NOMO-1 treated with dmso at 0.1 percent for 144 hours (cell line): Measurements from ENCODE around the gene NGEF.

Source experiments
- DNase-seq: peaks from one replicate; lab custom pipeline; 2025; ENCODE audit not compliant: unreplicated experiment; lab: John Stamatoyannopoulos, UW

The NGEF gene

DNA sequence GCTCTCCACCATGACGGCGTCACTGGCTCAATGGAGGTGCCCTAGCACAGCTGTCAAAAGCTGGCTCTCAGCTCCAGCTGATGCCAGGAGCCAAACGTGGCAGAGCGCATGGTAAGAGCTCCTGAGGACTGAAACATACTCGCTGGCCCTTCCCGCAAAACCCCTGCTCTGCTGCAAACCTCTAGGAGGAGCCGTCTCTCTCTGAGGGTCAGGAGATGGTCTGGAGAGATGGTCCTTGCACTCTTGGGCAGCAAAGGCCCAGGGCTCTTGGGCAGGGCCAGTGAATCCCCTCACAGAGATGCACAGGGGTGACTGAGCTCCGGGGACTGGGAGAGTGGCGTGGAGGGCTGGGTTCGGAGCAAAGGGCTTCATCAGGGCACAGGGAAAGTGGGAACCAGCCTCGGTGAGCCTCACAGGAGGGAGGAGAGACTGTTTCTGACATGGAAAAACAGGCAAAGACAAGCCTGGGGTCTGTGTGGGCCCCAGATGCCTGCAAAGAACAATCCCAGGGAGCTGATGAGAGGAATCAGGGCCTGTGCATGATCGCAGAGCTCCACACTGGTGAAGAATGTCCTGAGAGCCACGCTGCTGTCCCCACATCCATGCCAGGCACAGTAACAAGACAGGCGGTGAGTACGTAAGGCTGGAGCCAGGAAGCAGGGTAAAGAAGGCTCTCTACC, 125.7 kb downstream of the NGEF start:
- DNase-seq = no peak

DNA sequence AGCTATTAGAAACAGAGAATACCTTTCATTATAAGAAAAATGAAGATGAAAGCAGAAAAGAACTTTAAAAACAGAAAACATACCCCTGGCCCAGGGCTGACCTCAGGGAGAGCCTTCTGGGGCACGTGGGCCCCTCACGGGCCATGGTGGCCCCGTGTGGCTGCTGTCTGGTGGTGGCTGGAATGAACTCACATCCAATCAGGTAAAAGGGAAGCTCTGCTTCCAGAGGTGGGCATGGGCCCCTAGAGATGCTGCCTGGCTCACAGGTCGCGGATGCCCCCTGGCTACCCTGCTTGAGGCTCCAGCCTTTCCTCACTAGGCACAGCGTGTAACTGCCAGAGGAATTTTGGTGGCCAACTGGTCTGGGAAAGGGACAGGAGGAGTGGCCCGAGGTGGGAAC, 126.4 kb downstream of the NGEF start:
- DNase-seq = no peak

DNA sequence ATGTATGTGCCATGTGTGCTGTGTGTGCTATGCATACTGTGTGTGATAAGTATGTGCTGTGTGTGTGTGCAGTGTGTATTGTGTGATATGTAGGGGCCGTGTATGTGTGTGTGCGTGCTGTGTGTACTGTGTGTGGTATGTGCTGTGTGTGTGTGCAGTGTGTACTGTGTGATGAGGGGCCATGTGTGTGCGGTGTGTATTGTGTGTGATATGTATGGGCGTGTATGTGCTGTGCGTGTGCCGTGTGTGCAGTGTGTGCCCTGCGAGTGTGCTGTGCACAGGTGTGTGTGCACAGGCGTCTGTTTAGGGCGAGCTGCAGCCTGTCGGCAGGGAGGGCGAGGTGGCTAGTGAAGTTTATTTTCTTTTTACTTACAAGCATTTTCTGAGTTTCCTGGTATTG, 126.9 kb downstream of the NGEF start:
- DNase-seq = no peak

DNA sequence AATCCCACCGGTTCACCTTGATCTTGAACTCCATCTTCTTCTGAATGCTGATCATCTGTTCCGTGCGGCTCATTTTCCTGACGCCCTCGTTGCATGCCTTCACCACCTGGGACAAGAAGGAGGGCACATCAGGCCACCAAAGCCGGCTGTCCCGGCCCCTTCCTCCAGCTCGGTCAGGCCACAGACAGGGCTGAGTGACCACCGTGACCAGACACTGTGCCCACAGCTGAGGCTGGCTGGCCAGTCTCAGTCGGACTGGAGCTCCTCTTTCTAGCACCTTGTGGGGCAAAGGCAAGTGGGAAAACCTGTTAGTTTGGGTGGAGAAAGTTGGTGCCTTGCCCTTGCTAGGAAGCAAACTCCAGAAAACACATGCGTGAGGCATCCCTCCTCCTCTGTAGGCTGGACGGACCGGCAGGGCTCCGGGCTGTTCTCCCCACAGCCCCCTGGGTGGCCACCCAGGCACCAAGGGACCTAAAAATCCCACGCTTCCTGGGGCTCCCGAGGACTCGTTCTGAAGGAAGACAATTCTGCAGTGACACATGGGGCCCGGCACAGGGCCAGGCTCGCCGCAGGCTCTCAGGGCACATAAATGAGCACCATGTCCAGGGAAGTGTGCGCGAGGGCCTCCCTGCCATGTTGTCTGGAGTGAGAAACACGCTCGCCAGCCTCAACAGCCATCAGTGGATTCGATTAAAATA, 127.6 kb downstream of the NGEF start:
- DNase-seq = no peak

DNA sequence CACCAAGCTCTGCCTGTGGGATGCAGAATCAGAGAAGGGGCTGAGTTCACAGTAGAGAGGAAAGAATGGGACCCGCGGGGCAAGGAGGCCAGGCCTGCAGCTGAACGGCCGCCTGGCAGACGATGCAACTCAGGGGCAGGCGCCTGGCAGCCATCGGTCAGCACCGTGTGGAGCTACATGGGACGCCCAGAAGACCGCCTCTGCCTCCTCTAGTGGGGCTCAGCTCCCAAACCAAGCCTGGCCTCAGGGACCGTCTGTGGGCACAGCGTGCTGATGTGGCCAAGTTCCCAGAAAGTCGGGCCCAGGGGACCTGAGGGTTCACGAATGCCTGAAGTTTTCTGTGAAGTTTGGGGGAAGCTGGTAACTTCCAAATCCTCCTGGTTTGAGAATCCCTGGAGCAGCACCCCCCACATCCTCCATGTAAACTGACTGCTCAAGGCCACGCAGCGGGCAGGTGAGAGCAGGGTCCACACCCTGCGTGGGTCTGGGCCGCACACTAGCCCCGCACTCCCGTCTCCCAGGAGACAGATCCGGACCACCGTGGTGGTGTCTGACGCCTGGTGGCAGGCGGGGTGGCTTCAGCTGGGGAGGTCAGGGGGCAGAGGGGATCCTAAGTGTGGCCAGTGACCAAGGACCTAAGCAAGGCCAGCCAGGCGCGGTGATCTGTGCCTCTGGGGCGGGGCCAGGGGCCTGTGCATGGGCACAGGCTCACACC, 128.3 kb downstream of the NGEF start:
- no peak for DNase-seq

DNA sequence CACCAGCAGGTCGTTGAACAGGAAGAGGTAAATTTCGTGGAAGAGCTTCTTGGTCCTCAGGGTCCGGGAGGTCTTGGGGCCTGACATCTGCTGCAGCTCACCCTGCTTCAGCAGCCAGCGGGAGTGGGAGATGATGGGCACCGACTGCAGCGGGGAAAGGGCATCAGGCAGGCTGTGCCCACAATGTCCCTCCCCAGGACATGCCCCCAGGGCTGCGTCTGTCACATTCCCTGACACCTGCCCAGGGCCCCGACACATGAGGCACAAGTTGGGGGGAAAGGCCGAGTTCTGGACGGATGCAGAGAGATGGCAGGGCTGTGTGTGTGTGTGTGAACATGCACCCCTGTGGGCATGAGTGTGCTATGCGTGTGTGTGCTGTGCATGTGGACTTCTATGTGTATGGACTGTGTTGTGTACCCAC, 129.0 kb downstream of the NGEF start:
- no peak for DNase-seq

DNA sequence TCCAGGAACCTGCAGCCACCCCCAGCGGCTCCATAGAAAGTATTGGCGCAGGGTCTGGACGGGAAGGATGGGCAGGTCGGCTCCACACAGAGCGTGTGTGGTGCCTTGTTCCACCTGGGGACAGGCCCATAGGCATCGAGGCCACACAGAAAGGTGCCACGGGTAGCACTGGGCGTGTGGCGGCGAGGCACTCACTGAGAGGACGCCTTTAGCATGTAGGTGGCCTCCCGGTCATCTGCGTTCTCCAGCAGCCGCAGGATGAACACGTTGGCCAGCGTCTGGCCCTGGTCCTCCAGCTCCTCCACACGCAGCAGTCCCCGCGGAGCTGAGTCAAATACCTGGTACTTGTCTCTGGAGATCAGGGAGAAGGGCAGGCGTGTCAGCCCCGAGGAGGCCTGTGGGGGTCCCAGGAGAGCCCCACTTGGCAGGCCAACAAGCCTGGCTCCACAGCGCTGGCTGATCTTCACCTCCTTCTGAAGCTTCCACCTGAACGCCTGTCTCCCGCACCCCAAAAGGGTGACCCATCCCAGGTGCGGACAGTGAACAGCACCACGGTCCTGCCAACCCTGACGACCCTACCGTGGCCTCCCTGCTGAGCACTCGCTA, 129.8 kb downstream of the NGEF start:
- no peak for DNase-seq

DNA sequence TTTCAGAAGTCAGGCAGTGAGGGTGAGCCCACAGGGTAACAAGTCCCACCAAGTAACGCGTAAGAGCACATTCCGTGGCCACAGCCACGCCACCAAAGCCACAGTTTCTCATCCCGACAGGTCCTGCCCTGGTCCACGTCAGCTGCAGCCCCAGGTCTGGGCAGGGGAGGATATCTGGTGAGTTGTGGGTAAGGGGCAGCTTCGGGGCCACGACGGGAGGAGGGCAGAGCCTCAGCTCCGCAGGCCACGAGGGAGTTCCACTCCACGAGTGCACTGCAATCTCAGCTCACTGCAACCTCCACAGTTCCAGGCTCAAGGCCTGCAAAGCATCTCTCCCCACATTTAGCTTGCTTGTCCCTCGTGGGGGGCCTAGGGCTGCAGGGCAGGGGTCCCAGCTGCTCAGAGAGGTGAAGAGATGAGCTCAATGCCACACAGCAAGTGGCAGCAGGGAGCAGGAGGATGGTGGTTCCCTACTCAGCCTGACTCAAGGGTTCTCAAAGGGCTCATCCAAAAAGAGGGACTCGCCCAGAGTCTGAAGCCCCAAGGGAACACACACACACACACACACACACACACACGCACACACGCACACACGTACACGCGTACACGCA, 130.4 kb downstream of the NGEF start:
- no peak for DNase-seq

DNA sequence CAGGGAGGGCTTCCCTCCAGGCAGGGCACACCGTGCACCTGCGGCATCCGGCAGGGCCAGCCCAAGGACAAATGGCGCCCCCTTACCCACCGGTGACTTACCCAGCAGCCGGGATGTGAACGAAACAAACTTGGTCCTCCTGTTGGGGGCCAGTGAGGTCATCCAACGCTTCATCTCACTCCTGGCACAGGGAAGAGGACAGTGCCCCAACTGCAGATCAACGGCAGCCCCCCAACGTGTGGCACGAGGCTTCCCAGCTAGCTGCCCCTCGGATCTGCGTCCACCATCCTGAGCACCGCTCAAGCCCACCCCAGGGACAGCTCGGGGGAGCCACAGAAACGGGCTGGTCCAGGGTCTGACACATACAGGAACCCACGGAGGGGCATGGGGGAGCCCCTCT, 131.0 kb downstream of the NGEF start:
- DNase-seq = no peak

DNA sequence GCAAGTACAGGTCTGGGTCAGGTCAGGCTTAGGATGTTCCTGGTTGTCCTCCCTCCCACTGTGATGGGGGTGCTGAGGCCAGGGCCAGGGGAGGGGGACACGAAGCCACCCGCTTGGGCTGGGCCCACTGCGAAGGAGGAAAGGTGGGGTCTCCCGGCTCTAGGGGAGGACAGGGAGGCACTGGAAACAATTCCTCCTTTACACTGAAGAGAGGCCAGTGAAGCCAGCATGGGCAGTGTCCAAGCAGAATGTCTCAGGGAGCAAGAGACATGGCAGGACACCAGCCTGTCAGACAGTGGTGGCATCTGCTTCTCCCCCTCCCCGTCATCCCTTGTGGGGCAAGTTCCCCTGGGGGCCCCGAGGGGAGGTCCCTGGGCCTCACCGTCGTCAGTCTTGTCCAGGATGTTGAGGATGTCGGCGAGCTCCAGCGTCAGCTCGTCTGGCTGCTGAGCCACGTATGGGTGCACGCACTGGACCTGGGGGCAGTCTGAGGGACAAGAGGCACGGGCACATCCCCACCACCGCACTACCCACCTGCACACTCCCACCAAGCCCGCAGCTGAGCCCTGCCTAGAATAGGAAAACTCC, 132.2 kb downstream of the NGEF start:
- no peak for DNase-seq

DNA sequence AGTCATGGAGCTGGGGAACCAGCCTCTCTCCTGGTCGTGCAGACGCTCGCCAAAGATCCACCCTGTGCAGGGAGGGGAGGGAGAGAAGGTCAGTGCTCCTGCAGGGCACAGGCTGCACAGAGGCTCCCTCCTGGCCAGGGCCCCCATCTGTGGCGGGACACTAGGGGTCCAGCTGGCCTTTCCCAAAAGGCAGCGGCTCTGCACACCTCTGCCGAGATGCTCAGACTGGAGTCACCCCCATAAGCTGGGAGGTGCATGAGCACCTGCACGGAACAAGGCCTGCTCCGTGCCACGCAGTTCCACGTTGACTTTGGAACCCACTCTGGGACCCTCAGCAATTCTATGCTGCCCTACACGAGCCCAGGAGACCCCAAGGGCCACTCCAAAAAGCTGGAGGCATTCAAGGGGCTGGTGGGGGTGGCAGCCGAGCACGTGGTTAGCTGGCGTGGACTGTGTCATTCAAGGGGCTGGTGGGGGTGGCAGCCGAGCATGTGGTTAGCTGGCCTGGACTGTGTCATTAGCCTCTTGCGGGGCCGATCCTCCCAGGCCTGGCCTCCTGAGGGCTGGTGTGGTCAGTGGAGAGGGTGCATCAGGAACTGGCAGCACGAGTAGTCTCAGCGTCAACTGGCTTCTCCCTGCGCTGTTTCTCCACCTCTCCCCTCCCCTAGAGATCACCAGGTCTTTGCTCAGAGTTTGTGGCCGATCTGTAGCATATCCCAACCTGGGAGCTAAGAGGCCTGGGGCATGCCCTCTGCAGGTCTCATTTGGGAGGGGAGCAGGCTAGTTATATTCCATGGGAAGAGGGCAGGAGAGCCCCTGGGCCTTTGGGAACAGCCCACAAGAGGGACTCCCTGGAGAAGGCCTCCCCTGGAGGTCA, 133.2 kb downstream of the NGEF start:
- no peak for DNase-seq

DNA sequence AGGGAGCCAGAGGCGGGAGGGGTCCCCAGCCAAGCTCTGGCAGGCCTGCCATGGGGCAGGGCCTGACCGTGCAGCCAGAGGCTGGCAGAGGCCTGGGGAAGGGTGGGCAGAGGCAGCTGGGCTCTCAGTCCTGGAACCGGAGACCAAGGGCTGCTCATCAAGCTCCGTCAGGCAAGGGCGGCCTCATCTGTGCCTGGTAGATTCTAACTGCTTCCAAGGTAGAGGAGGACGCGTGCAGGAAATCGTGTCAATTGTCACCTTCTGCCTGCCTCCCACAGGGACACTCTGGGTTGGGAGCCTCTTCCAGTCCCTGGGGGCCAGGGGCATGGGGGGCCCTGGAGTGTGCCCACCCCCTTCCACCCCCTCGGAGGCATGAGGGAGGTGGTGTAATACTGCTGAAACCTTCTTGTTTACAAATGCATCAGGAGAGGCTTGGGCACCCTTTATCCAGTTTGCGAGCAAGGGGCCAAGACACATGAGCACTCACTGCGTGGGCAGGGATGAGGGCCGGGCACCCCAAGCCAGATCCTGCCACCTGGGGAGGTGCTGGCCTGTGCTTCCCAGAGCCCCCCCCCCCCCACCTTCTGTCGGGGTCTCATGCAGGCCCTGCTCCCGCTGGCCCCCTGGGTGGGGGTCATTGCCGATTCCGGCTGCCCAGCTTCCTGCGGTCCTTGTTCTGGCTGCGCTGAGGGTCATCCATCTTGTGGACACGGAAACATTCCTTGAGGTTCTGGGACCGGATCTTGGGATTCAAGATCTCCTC, 134.0 kb downstream of the NGEF start:
- DNase-seq = no peak

DNA sequence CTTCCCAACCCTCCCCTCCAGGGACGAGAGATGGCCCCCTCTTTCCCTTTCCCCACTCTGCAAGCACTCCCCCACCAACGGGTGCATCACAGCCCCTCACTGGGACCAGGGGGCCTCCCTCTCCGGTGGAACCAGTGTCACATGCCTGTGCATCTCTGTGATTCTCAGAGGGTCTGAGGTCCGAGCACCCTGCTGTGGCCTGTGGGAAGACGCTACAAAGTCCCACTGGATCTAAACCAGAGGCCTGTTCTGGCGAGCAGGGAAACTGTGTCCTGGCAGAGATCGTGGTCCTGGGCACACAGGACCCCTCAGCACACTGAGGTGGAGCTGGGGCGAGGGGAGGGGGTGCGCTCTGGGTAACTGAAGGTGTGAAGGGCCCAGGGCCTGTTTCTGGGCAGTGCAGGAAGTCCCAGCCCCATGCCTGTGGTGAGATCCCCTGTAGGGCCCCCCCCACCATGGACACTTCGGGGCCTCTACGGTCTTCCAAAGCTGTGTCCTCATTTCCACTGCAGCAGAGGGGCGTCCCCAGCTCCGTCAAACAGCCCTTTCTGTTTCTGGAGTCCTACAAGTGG, 135.0 kb downstream of the NGEF start:
- no peak for DNase-seq

DNA sequence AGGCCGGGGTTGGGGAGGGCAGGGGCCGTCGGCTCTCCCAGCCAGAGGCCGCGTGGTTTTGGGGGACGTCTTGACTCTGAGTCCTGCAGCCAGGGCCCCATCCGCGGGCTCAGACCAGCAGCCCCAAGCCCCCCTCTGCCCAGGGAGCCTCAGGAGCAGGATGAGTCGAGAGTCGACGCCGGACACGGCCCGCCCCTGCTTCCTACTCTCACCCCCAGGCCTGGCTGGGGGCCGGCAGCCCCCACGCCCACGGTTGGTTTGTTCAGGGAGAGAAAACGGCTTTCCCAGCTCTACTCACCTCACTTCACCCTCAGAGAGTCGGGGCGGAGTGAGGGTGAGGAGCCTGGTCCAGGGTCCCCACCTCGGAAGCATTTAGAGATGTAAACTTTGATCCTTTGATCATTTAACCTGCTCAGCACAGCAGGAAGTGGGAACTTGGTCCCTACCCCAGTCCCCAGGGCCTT, 136.0 kb downstream of the NGEF start:
- no peak for DNase-seq

DNA sequence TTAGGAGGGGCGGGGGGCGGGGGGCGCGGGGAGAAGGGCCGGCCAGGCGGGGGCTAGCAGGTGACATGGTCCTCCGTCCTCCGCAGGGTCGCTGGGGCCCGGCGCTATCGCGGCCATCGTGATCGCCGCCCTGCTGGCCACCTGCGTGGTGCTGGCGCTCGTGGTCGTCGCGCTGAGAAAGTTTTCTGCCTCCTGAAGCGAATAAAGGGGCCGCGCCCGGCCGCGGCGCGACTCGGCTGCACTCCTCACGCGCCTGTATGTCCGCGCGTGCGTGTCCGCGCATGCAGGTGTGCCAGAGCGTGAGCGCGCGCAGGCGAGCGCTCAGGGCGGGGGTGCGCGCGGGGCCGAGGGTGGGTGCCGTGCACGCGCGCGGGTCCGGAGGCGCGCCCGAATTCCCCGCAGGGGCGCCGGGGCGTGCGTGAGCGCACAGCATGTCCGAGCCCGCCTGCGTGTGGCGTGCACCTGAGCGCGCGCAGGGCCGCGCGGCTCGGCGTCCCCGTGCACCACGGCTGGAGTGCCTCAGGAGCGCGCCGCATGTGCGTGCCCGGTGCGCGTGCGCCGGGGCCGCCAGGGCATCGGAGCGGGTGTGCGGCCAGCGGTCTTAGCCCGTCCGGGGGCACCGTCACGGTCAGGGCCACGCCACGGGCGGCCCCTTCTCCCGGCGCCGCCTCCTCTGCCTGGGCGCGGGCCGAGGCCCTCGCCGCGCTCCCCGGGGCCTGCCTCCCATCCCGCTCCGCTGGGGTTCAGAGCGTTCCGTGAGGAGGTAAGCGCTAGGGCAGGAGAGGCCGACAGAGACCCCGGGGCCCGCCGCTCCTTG, 136.7 kb downstream of the NGEF start:
- no peak for DNase-seq

DNA sequence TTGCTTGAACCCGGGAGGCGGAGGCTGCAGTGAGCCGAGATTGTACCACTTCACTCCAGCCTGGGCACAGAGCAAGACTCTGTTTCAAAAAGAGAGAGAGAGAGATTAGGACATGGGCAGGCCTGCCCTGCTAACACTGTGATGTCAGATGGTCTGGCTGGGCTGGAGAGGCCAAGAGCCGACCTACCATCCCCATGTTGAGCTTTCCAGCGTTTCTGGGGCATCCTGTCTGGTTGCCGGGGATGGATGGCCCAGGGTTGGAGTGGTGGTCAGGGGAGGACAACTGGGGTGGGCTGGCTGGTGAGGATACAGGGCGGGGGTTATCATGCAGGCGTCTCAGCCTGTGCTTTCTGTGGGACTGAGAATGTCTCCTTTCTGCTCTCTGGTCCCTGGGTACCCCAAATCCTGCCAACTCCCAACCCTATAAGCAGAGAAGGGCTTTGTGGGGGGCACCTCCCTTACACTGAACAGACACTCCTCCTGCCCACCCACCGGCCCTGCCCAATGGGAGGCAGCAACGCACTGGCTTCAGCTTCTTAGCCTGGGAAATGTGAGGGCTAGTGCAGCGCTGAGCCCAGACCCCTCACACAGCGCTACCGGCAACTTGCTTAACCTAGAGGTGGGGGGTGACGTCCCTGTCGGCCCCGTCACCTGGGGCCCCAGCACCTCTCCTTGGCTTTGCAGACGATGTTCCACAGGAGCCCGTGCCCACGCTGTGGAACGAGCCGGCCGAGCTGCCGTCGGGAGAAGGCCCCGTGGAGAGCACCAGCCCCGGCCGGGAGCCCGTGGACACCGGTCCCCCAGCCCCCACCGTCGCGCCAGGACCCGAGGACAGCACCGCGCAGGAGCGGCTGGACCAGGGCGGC, 137.6 kb downstream of the NGEF start:
- DNase-seq = no peak

DNA sequence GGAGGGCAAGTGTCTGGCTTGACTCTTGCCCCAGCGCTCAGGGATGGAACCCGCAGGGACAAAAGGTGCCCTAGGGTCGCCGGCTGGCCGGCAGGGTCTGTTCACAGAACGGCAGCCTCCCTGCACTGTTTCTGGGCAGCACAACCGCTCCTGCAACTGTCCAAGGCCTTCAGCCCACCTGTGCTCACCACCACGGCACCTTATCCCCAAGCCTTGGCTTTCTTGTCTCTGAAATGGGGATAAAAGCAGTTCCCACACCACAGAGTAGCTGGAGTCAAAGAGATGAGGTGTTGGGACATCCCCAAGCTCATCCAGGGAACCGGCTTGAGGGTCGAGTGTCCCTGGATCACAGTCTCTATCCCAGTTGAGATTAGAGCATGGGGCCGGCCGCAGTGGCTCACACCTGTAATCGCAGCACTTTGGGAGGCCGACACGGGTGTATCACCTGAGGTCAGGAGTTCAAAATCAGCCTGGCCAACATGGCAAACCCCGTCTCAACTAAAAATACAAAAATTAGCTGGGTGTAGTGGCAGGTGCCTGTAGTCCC, 138.3 kb downstream of the NGEF start:
- DNase-seq = no peak
